ENCODE measurements around the gene TRPM3.

Gene TRPM3

DNA sequence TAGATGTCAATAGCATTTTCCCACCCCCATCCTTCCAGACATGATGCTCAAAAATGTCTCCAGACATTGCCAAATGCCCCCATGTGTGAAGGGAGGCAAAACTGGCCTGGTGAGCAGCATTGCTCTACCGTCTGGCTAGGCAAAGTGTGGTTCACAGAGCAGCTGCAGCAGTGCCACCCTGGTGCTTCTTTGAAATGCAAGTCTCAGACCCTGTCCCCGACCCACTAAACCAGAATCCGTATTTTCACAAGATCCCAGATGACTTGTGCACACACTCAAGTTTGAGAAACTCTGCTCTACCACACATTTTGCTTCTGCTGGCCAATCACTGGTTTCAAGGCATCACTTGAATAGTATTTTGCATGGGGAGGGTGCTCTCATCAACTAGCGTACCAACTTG, 480.4 kb downstream of the TRPM3 start:
- Histone ChIP-seq H3K27ac (ENCODE audit: low read length) (no peak overlapping the region), H3K36me3 (replicated peaks; ENCODE audit: low read depth, low read length) (no peaks in the 10 kb centered on the region), H4K20me1 (ENCODE audit: insufficient read depth, low read length) (no peaks in the 10 kb centered on the region), H3K4me2 (ENCODE audit: low read length) (no peak overlapping the region), H3K27me3 (ENCODE audit: low read depth, low read length) (no peaks in the 10 kb centered on the region), H3K79me2 (ENCODE audit: low read length) (no peaks in the 10 kb centered on the region), H3K4me3 (ENCODE audit: low read length) (no peak overlapping the region), H3K9ac (ENCODE audit: low read length) (no peak overlapping the region), H2AFZ (ENCODE audit: low read depth, low read length) (no peak overlapping the region), H3K9me3 (ENCODE audit: insufficient read depth, low read length) (no peaks in the 10 kb centered on the region), H3K4me1 (ENCODE audit: low read length) (no peaks in the 10 kb centered on the region)
- TF ChIP-seq EZH2phosphoT487 (IDR thresholded peaks at IDR 0.05; ENCODE audit: low read depth) (no peak), CTCF (IDR thresholded peaks at IDR 0.05; ENCODE audit: low read depth, low read length) (no peak)

- no peaks in the 10 kb centered on the region for H3K9me3 ChIP-seq (ENCODE audit: insufficient read depth, low read length)
- H3K4me3 ChIP-seq (ENCODE audit: low read length): no peak overlapping the region
- no peaks in the 10 kb centered on the region for H3K36me3 ChIP-seq (replicated peaks; ENCODE audit: low read depth, low read length)
- no peaks in the 10 kb centered on the region for H3K4me1 ChIP-seq (ENCODE audit: low read length)
- no peak overlapping the region for H3K9ac ChIP-seq (ENCODE audit: low read length)
- H2AFZ ChIP-seq (ENCODE audit: low read depth, low read length): no peak overlapping the region
- no peak overlapping the region for H3K4me2 ChIP-seq (ENCODE audit: low read length)
- H3K79me2 ChIP-seq (ENCODE audit: low read length): no peaks in the 10 kb centered on the region
- H4K20me1 ChIP-seq (ENCODE audit: insufficient read depth, low read length): no peaks in the 10 kb centered on the region
- H3K27ac ChIP-seq (ENCODE audit: low read length): no peak overlapping the region
- no peak for TF ChIP-seq EZH2phosphoT487 (IDR thresholded peaks at IDR 0.05; ENCODE audit: low read depth)
- peak; percentile 73 for TF ChIP-seq CTCF (IDR thresholded peaks at IDR 0.05; ENCODE audit: low read depth, low read length)
- H3K27me3 ChIP-seq (ENCODE audit: low read depth, low read length): no peaks in the 10 kb centered on the region
Measured at GRCh38 chr9:70639853-70640814, 481.3 kb downstream of the TRPM3 start.

GRCh38 chr9:70635790-70636189, 485.6 kb downstream of the TRPM3 start:
- Histone ChIP-seq H3K79me2 (ENCODE audit: low read length) (no peaks in the 10 kb centered on the region), H4K20me1 (ENCODE audit: insufficient read depth, low read length) (no peaks in the 10 kb centered on the region), H3K36me3 (replicated peaks; ENCODE audit: low read depth, low read length) (no peaks in the 10 kb centered on the region), H3K4me1 (ENCODE audit: low read length) (no peaks in the 10 kb centered on the region), H3K9me3 (ENCODE audit: insufficient read depth, low read length) (no peaks in the 10 kb centered on the region), H3K9ac (ENCODE audit: low read length) (no peak overlapping the region), H3K4me2 (ENCODE audit: low read length) (no peak overlapping the region), H2AFZ (ENCODE audit: low read depth, low read length) (no peak overlapping the region), H3K27me3 (ENCODE audit: low read depth, low read length) (no peaks in the 10 kb centered on the region; the same call in 1 of the 2 replicates), H3K4me3 (ENCODE audit: low read length) (no peak overlapping the region), H3K27ac (ENCODE audit: low read length) (no peak overlapping the region)
- no peak for TF ChIP-seq CTCF (IDR thresholded peaks at IDR 0.05; ENCODE audit: low read depth, low read length)
- TF ChIP-seq EZH2phosphoT487 (IDR thresholded peaks at IDR 0.05; ENCODE audit: low read depth): no peak

DNA sequence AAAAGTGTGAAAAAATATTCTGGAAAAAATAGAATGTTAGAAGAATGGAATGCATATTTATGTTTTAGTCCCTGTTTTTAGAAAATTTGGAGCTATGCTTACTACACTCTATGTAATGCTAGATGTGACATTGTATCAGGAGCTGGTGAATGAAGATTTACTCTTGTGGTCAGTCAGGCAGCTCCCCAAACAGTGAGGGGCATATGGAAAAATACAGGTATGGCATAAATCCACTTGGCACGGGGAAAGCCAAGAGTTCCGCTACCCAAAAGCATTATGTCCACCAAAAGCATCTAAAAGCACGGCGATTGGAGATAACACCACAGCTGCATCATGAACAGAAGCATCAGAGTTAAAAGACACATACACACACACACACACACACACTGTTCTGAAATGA, 486.7 kb downstream of the TRPM3 start:
- Histone ChIP-seq H3K4me3 (ENCODE audit: low read length) (no peak overlapping the region), H2AFZ (ENCODE audit: low read depth, low read length) (no peak overlapping the region), H3K27me3 (ENCODE audit: low read depth, low read length) (no peaks in the 10 kb centered on the region; the same call in 1 of the 2 replicates), H3K79me2 (ENCODE audit: low read length) (no peaks in the 10 kb centered on the region), H3K4me2 (ENCODE audit: low read length) (no peak overlapping the region), H3K4me1 (ENCODE audit: low read length) (no peaks in the 10 kb centered on the region), H3K36me3 (replicated peaks; ENCODE audit: low read depth, low read length) (no peaks in the 10 kb centered on the region), H3K9ac (ENCODE audit: low read length) (no peak overlapping the region), H4K20me1 (ENCODE audit: insufficient read depth, low read length) (no peaks in the 10 kb centered on the region), H3K27ac (ENCODE audit: low read length) (no peak overlapping the region), H3K9me3 (ENCODE audit: insufficient read depth, low read length) (no peaks in the 10 kb centered on the region)
- TF ChIP-seq EZH2phosphoT487 (IDR thresholded peaks at IDR 0.05; ENCODE audit: low read depth) (no peak), CTCF (IDR thresholded peaks at IDR 0.05; ENCODE audit: low read depth, low read length) (no peak)

Measured in OCI-LY3 (cell line).